HG03097 (cell line): ENCODE data around the gene CENPP.

Experiments
- ATAC-seq: cut with Tn5 transposase; IDR thresholded peaks from one replicate; pipeline ENCODE4 v1.9.1; 2021; ENCODE audit not compliant: unreplicated experiment, low FRiP score

CENPP gene

GRCh38 chr9:92650296-92650695 lies 324.5 kb downstream of the CENPP start:
- ATAC-seq = no peak

- no peak for ATAC-seq
Observed at GRCh38 chr9:92650839-92651621, 325.3 kb downstream of the CENPP start.

DNA sequence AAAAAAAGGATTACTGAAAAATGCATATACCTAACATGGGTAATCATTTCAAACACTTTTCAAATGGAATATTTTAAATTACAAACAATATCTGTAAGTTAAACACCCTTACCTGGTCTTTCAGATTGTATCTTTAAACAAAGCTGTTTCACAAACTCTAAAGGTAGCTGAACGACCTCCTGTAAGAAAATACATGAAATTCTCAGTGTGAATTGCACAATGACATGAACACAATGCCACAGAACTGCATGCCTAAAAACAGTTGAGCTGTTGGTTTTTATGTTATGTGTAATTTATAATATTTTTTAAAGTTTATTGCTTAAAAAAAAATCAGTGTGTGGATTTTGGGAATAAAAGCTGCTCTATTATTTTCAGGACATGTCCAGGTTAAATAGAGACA lies 326.7 kb downstream of the CENPP start:
- no peak for ATAC-seq

DNA sequence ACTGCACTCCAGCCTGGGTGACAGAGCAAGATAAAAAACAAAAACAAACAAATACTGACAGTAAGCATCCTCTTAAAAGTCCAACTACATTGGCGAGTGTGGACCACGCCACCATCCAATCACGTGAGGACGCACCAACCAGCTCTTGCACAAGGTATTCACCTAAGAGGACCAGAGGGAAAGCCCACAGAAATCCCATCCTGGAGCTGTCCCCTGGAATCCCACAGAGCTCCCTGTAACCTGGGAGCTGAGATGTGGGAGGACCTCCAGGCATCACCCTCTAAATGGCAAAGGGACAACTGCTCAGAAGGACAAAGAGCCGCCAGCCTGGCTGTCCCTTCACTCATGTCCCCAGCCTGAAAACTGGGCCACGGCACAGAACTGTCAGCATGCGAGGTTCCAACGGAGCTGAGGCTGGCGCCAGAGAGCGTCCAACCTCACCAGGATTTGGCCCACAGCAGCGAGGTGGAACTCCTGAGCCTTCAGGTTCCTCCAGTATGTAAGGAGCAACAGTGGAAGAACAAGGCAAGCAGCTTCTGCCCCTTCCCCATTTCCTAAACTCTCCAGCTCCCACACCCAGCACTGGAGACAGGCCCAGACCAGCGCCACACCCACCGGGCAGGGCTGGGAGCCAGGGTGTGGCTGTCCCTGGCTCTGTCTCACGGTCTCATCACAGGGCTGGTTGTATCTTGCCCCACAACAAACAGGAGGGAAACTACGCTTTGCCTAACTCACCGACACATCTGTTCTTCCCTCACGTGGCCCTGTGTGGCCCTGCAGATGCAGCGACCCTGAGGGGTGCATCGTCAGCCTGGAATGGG lies 328.9 kb downstream of the CENPP start:
- no peak for ATAC-seq

DNA sequence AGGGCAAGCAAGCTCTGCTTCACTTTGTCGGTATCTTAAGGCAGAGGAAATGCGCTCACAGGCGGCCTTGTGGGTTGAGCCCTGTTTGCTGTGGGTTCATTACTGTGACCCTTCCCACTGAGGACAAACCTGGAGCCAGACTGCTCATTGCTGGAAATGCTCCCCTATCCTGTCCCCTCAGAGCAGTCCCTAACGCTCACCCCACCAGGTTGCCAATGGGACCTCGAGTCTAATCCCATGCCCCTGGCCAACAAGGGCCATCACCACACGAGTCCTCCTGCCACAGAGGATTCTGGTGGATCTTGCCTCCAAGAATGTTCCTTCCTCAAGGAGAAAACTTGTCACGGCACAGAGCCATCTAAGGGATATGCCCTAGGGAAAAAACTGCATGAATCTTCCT lies 329.6 kb downstream of the CENPP start:
- no peak for ATAC-seq

GRCh38 chr9:92655896-92656536 lies 330.3 kb downstream of the CENPP start:
- ATAC-seq = no peak

- ATAC-seq = no peak
Observed at GRCh38 chr9:92656537-92656925, 330.8 kb downstream of the CENPP start.

DNA sequence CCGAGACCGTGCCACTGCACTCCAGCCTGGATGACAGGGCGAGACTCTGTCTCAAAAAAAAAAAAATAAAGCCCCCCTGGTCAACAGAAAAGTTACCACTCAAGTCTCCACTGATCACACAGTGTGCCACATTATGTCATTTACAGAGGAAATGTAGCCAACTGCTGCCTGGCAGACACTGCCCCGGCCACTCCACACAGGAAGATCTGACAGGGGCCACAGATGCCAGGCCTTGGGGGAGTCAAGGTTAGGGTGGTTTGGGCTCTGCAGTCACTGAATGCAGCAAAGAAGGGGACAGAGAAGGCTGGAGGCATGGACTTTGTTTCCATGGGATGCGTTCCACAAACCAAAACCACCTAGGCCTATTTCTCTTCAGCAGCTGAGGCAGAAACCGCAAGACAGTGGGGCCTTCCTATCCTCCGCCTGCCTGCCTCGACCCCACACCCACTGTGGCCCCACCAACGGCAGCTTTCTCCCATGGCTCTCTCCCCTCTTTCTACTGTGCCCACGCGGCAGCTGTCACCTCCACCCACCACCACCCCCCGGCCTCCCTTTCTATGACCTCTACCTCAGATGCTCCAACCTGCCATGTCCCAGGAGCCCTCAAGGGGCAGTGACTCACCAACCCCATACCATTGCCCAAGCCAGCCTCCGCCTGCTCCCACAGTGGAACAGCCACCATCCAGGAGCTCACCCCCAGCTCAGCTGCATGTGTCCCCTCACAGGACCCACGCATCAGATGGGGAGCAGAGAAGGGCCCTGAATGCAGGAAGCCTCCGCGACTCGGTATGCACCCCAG lies 331.7 kb downstream of the CENPP start:
- ATAC-seq = no peak

DNA sequence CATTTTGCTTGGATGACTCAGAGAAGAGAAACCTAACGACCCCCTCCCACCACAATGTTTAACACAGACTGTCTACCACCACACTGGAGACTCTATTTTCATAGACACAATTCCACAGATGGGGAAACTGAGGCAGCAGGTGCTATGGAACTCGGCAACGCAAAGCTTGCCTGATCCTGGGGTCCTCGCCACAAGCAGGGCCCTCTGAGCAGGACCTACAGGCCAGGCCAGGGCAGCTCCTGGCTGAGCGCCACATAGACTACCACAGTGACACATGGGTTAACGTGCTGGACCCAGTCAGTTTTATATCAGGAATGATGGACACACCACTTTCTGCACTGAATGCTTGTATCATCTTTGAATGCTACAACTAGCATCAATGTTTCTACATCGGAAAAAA lies 332.4 kb downstream of the CENPP start:
- no peak for ATAC-seq

- ATAC-seq = no peak
Observed at GRCh38 chr9:92658611-92659010, 332.9 kb downstream of the CENPP start.

- no peak for ATAC-seq
Observed at GRCh38 chr9:92659601-92660000, 333.8 kb downstream of the CENPP start.

- no peak for ATAC-seq
Observed at GRCh38 chr9:92660266-92660665, 334.5 kb downstream of the CENPP start.

- no peak for ATAC-seq
Observed at GRCh38 chr9:92661127-92661526, 335.4 kb downstream of the CENPP start.

- no peak for ATAC-seq
Observed at GRCh38 chr9:92661743-92662142, 336.0 kb downstream of the CENPP start.

GRCh38 chr9:92663126-92663525 lies 337.4 kb downstream of the CENPP start:
- ATAC-seq = no peak

- ATAC-seq = no peak
Observed at GRCh38 chr9:92663951-92664350, 338.2 kb downstream of the CENPP start.

DNA sequence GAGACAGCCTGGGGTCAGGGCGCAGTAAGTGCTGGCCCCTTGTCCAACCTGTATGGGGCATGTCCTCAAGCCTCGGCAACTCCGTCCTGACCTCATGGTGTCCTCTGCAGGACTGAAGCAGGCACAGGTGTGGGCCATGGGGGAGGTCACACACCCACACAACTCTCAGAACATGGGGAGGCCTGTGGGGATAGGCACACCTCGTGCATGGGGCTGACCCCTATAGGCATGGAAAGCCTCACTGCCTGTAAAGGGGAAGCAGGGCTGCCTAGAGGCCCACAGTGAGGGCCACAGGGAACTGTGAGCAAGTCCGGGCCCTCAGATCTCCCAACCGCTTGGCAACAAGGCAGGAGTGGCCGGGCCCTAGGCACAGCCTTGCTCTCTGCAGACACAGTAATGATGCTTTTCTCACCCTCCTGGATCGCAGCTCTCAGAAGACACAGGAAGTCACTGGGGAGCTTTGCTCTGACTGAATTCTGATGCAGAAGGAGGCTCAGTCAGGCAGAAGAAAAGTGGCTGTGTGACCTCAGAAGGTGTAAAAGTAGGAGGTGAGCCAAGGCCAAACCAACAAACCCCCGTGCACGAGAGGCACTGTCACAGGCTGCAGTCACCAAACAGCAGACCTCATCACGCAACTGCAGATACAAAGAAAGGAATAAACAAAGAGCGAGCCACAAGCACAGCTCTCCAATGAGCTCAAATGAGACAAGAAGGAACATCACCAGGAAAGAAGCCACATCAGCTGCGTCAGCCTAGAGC lies 338.8 kb downstream of the CENPP start:
- ATAC-seq = no peak

DNA sequence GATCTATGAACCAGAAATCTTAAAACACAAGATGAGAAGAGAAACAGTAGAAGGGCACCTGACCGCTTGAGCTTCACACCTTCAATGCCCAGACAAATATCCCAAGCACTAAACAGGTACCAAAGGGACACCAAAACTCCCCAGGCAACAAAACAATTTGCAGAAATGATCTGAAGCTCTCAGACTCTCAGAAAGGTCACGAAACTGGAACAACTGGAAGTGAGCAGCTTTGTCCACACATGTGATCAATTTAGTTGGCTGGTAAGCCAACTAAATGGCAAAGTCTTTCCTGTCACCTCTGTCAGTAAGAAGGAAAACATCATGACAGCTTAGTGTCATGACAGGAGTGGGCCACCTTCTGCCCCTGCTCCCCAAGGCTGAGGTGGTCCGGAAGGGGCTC lies 340.1 kb downstream of the CENPP start:
- ATAC-seq = no peak

GRCh38 chr9:92666236-92666635 lies 340.5 kb downstream of the CENPP start:
- ATAC-seq = no peak

DNA sequence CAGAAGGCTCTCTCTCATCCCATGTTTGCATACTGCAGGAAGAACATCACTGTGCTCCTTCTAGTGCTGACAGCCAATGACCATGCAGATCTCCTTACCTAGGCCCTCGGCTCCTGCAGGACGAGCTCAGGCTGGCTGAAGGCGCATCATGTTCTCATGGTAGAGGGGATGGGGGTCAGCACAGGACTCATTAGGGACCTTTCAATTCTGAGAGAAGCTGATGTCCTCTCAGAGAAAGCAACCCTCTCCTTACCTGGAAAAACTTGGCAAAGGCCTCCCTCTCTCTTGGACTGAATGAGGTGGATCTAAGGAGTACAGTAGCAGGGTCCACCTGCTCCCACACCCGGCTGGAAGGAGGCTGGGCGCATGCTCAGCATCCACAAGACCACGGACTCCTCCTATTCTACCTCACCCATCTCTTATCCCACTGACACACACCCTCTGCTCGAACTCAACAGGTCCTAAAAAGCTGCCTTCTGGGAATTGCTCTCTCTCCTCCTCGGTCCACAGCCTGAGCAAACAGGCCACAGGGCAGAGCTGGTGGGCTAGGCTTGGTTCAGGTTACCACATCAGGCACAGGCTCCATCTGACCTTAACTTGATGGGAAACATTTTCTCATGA lies 341.3 kb downstream of the CENPP start:
- ATAC-seq = no peak
